ENCODE results near the gene ATG14. TPM values are rescaled to one million over a fixed set of nuclear protein-coding genes. Genes with fewer than 3 reads are reported as not detected.
A peak's percentile ranks its signal among the peaks of the same experiment; 100 is the strongest.

The ATG14 gene
- polyA plus RNA-seq, 3 donors: 1.8 to 6.8 (median 3.3) TPM

- Mint-ChIP-seq H3K9me3 (peaks cover 0 to 8% (median 2%) of the 10 kb centered on the region in 7 donors), H3K36me3 (peaks cover 16 to 47% of the 10 kb centered on the region in 2 donors), H3K4me3 (no peak overlapping the region), H3K4me1 (no peaks in the 10 kb centered on the region), H3K27ac (peak overlapping the region in 2 of 7 donors; percentile 16 to 51), H3K27me3 (ENCODE audit: low read depth in 3 of 3) (no peaks in the 10 kb centered on the region)
- no peak overlapping the region for H2AFZ ChIP-seq (ENCODE audit: insufficient read depth, low read depth, low read length, poor library complexity, severe bottlenecking)
- H3K79me2 ChIP-seq (ENCODE audit: insufficient read depth, low read length): peaks cover 29% of the 10 kb centered on the region
- no peak overlapping the region for H3K4me3 ChIP-seq (replicated peaks in 1 of 3; ENCODE audit: low read depth in 2 of 3, low read length in 3 of 3)
- H4K20me1 ChIP-seq (ENCODE audit: insufficient read depth, low read length): no peaks in the 10 kb centered on the region
- no peak overlapping the region for H3K27ac ChIP-seq (ENCODE audit: low read depth in 1 of 2, low read length in 2 of 2)
- H3K4me2 ChIP-seq (replicated peaks; ENCODE audit: extremely low read depth, low read length, poor library complexity, severe bottlenecking): no peak overlapping the region
- DNase-seq: no peak
- no peak overlapping the region for H3K9ac ChIP-seq (ENCODE audit: insufficient read depth, low read length, poor library complexity, severe bottlenecking)
- H3K9me3 ChIP-seq (replicated peaks in 1 of 2; ENCODE audit: control insufficient read depth in 1 of 2, insufficient read depth in 1 of 2, low read length in 2 of 2): no peaks in the 10 kb centered on the region
- no peak for TF ChIP-seq CTCF (IDR thresholded peaks at IDR 0.05)
- peaks cover 0 to 39% of the 10 kb centered on the region in 2 donors for H3K36me3 ChIP-seq (replicated peaks in 1 of 2; ENCODE audit: control insufficient read depth in 1 of 2, insufficient read depth in 2 of 2, low read length in 2 of 2)
- 100% methylated on average over 1 of the region's 1 CpG for WGBS (ENCODE audit: insufficient coverage)
- intact Hi-C loops (cut with micrococcal nuclease): no loop called here
- no peaks in the 10 kb centered on the region for H3K4me1 ChIP-seq (ENCODE audit: control insufficient read depth in 1 of 2, insufficient read depth in 2 of 2, low read length in 2 of 2)
- no peaks in the 10 kb centered on the region for H3K27me3 ChIP-seq (ENCODE audit: control insufficient read depth in 2 of 2, insufficient read depth in 2 of 2, low read length in 2 of 2)
Observed at GRCh38 chr14:55318694-55319093, 92.9 kb downstream of the ATG14 start.

GRCh38 chr14:55317542-55318306, 93.9 kb downstream of the ATG14 start:
- no peaks in the 10 kb centered on the region for H3K4me1 ChIP-seq (ENCODE audit: control insufficient read depth in 1 of 2, insufficient read depth in 2 of 2, low read length in 2 of 2)
- H3K27me3 ChIP-seq (ENCODE audit: control insufficient read depth in 2 of 2, insufficient read depth in 2 of 2, low read length in 2 of 2): no peaks in the 10 kb centered on the region
- intact Hi-C loops (cut with micrococcal nuclease): no loop called here
- no peak overlapping the region for H3K4me2 ChIP-seq (replicated peaks; ENCODE audit: extremely low read depth, low read length, poor library complexity, severe bottlenecking)
- no peak overlapping the region for H3K4me3 ChIP-seq (replicated peaks in 1 of 3; ENCODE audit: low read depth in 2 of 3, low read length in 3 of 3)
- no peak for TF ChIP-seq CTCF (IDR thresholded peaks at IDR 0.05)
- H3K79me2 ChIP-seq (ENCODE audit: insufficient read depth, low read length): peaks cover 28% of the 10 kb centered on the region
- no peak overlapping the region for H3K27ac Mint-ChIP-seq
- H3K9me3 Mint-ChIP-seq: peaks cover 0 to 13% (median 7%) of the 10 kb centered on the region in 7 donors
- H3K9me3 ChIP-seq (replicated peaks in 1 of 2; ENCODE audit: control insufficient read depth in 1 of 2, insufficient read depth in 1 of 2, low read length in 2 of 2): peaks cover 2 to 3% of the 10 kb centered on the region in 2 donors
- H2AFZ ChIP-seq (ENCODE audit: insufficient read depth, low read depth, low read length, poor library complexity, severe bottlenecking): no peak overlapping the region
- no peaks in the 10 kb centered on the region for H3K4me1 Mint-ChIP-seq
- peaks cover 23 to 55% of the 10 kb centered on the region in 2 donors for H3K36me3 Mint-ChIP-seq
- no peaks in the 10 kb centered on the region for H4K20me1 ChIP-seq (ENCODE audit: insufficient read depth, low read length)
- no peak overlapping the region for H3K27ac ChIP-seq (ENCODE audit: low read depth in 1 of 2, low read length in 2 of 2)
- H3K9ac ChIP-seq (ENCODE audit: insufficient read depth, low read length, poor library complexity, severe bottlenecking): no peak overlapping the region
- no peaks in the 10 kb centered on the region for H3K27me3 Mint-ChIP-seq (ENCODE audit: low read depth in 3 of 3)
- peaks cover 0 to 44% of the 10 kb centered on the region in 2 donors for H3K36me3 ChIP-seq (replicated peaks in 1 of 2; ENCODE audit: control insufficient read depth in 1 of 2, insufficient read depth in 2 of 2, low read length in 2 of 2)
- WGBS (ENCODE audit: insufficient coverage): 100% methylated on average over 1 of the region's 3 CpGs
- no peak overlapping the region for H3K4me3 Mint-ChIP-seq
- no peak for DNase-seq

All from CD14-positive monocyte (primary cell).